Endothelial cell of coronary artery (primary cell): ENCODE measurements around the gene ZNF710. TPM values are rescaled to one million over a fixed set of nuclear protein-coding genes. Genes with fewer than 3 reads are reported as not detected.

Experiments
- total RNA-seq: library from RNA; depleted of rRNA; stranded (reverse); fragments of >200 nt; gene quantifications from 2 replicates; pipeline ENCODE4 v1.2.3, GENCODE V29; 2014

Gene ZNF710, protein sequence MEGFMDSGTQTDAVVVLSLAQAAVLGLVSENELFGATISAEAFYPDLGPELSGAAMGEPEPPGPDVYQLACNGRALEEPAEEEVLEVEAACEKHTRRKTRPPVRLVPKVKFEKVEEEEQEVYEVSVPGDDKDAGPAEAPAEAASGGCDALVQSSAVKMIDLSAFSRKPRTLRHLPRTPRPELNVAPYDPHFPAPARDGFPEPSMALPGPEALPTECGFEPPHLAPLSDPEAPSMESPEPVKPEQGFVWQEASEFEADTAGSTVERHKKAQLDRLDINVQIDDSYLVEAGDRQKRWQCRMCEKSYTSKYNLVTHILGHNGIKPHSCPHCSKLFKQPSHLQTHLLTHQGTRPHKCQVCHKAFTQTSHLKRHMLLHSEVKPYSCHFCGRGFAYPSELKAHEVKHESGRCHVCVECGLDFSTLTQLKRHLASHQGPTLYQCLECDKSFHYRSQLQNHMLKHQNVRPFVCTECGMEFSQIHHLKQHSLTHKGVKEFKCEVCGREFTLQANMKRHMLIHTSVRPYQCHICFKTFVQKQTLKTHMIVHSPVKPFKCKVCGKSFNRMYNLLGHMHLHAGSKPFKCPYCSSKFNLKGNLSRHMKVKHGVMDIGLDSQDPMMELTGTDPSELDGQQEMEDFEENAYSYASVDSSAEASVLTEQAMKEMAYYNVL
- total RNA-seq: 11.1 and 15.0 TPM in 2 replicates

DNA sequence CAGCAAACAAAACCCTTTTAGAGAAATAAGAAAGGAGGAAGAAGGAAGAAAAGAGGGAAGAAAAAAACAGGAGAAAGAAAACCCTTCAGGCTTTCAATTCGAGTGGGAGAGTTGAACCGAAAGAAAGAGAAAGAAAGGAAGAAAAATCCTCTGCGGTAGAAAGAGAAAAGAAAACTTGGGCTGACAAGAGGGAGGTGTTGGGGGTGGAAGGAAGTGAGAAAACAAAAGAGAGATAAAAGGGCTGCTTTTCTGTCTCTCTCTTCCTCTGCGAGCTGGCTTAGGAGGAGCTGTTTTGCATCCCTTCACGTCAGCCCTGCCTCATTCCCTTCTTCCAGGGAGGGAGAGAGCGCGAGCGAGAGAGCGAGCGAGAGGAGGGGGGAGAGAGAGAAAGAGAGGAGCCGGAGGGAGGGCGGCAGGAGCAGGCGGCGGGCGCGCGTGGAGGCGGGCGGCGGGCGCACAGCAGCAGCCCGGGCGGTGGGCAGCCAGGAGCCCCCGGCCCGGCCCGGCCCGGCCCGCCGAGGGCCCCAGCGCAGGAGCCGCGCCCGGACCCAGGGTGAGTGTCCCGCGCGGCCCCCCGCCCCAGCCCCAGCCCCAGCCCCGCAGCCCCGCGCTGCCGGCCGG, at the start of gene ZNF710:
Gene ZNF710, plus strand, starts transcription at position 263 of the 621 bp plus-strand sequence. CDS start 65,814 bp downstream, outside the sequence.

DNA sequence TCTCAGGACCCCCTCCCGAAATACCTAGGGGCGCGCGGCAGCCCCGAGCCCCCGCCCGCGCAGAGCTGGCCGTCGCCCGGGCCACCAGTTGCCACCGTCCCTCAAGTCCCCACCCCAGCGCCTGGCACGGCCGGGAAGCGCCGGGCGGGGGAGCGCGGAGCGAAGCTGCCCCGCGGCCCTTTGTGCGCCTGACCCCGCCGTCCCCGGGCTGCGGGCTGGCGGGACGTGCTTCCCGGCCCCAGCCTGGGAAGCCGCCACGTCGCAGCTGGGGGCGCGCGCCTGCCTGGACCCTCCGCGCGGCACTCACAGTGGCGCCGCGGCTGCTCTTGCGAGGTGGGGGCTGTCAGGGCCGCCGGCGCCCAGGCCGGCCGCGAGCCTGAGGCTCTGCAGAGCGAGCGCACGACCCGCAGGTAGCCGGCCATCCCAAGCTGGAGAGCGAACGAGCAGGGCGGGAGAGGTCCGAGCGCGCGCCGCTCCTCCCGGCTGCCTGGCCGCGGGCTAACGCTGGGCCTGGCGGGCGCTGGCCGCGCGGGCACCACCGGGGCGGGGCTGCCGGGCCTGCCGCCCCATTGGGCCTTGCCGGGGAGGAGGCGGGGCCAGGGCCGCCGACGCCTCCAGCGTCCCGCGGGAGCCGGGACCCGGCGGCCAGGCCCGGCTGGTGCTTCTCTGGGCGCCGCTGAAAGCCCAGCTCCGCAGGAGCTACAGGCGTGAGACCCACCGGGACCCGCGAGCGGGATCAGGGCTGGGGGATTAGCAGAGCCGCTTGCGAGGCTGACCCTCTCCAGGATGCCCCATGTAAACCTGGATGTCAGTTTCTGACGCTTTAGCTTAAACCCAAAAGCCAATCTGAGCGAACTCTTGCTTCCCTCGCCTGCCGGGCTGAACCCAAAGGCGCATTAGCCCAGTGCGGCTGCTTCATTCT, 101.1 kb downstream of the ZNF710 start, which contains the start of gene IDH2:
Gene IDH2, minus strand, starts transcription at position 500 of the 922 bp plus-strand sequence. Its CDS starts 78 bp downstream, at position 422.

Other genes starting within 250 kb of the ZNF710 start
- gene MESP2, start 225.0 kb upstream of the ZNF710 start, total RNA-seq: 0.18 and 0.28 TPM in 2 replicates
- gene ANPEP, start 186.5 kb upstream of the ZNF710 start, total RNA-seq: 12.9 and 34.3 TPM in 2 replicates
- 20.7 and 33.6 TPM in 2 replicates for gene AP3S2, start 107.3 kb upstream of the ZNF710 start, total RNA-seq
- 8.4 and 10.4 TPM in 2 replicates for gene ARPIN, start 88.4 kb upstream of the ZNF710 start, total RNA-seq
- gene IDH2, start 101.1 kb downstream of the ZNF710 start, total RNA-seq: 65.2 and 91.8 TPM in 2 replicates
- 10.9 and 65.6 TPM in 2 replicates for gene SEMA4B, start 200.0 kb downstream of the ZNF710 start, total RNA-seq
- gene CIB1, start 232.6 kb downstream of the ZNF710 start, total RNA-seq: 41.0 and 47.0 TPM in 2 replicates
- gene GDPGP1, start 232.9 kb downstream of the ZNF710 start, total RNA-seq: 5.9 and 7.4 TPM in 2 replicates
- under 0.01 TPM in 1 of 2 replicates, not detected in the other for gene TTLL13, start 248.2 kb downstream of the ZNF710 start, total RNA-seq